HFF-Myc (cell line): Measurements from ENCODE around the gene UBE3B.

ENCODE experiments used
- DNase-seq: peaks from one replicate; pipeline ENCODE4 v3.0.0-alpha.2; 2011; ENCODE audit warnings: low read depth; ENCODE audit errors: extremely low read depth
- H3K4me3 ChIP-seq: replicated peaks from 2 replicates; pipeline ENCODE4 v1.5.1; 2011; ENCODE audit warnings: low read depth, mild to moderate bottlenecking, control low read depth, low read length
- TF ChIP-seq, protein P1 (sequence below): IDR thresholded peaks from 2 replicates; pipeline ENCODE4 v1.5.1; 2012; ENCODE audit warnings: mild to moderate bottlenecking, low read depth, low read length, control low read depth; ENCODE audit errors: missing control alignments

The UBE3B gene

DNA sequence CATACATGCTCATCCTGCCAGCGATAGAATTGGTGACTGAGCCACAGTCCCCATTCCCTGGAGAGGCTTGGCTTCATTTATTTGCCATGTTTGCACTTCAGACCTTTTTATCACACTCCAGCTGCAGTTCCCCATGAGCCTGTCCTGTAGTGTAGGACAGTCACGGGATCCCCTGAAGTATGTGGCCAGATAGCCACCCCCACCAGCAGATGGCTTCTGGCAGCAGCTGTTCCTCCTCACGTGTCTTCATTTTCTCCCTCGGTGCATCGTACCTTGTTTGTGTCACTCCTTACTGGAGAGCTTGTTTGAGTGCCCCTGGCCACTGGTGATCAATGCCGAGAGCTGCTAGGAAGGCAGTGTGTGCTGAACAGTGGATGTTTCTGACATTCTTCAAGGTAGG lies 40.2 kb downstream of the UBE3B start:
- H3K4me3 ChIP-seq, result no peak overlapping the region
- TF ChIP-seq, protein P1, sequence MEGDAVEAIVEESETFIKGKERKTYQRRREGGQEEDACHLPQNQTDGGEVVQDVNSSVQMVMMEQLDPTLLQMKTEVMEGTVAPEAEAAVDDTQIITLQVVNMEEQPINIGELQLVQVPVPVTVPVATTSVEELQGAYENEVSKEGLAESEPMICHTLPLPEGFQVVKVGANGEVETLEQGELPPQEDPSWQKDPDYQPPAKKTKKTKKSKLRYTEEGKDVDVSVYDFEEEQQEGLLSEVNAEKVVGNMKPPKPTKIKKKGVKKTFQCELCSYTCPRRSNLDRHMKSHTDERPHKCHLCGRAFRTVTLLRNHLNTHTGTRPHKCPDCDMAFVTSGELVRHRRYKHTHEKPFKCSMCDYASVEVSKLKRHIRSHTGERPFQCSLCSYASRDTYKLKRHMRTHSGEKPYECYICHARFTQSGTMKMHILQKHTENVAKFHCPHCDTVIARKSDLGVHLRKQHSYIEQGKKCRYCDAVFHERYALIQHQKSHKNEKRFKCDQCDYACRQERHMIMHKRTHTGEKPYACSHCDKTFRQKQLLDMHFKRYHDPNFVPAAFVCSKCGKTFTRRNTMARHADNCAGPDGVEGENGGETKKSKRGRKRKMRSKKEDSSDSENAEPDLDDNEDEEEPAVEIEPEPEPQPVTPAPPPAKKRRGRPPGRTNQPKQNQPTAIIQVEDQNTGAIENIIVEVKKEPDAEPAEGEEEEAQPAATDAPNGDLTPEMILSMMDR, result no peak
- no peak for DNase-seq

DNA sequence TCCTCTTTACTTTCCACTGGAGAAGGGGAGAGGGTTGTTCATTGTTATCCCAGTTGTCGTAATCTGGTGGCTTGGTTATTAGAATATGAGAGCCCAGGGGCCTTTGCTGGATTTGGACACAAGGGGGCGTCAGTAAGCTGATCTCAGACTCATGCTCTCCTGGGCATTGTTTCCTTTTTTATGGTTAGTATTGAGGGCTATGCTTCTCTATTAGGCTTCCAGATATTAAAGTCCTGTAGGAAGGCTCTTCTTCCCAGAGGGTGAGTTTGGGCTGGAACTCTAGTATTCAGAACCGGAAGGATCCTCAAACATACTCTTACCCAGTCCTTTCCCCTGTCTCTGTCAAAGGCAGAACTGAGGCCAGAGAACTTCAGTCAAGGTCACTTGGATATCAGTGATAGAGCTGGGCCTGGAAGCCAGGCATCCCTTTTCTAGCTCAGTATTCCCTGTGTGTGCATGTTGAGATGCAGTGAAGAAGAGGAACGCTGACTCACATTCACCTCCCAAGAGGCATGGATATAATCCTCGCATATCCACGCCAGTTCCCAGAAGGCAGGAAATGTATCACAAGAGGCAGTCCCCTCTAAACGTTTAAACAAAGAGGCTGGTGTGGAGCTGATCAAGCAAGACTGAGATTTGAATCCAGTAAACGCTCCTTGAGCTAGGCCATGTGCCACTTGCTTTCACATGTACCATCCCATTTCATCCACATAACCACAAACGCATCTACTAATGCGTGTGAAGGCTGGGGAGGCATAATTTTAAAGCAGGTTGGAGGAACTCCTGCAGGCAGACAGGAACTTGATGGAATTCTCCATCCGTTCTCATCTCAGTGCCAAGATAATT lies 41.6 kb downstream of the UBE3B start:
- TF ChIP-seq, protein P1, result peak; percentile 98
- peak; percentile 36 for DNase-seq
- H3K4me3 ChIP-seq, result no peak overlapping the region

DNA sequence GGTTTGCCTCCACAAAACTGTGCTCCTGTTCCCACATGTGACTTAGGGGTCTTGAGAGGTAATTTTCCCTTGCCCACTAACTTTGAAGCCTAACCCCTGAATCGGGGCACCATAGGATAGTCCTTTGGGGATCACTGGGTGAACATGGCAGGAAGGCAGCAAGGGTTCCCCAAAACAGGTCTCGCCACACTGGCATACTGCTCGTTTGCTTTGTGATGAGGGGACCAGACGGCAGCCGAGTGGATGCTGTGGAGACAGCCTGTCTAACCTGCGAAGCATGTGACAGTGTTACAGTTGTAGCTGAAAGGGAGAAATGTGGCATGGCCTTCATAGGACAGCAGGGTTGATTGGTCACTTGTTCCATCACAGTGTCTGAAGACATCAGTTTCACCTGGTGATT lies 42.4 kb downstream of the UBE3B start:
- TF ChIP-seq, protein P1, result no peak
- no peak overlapping the region for H3K4me3 ChIP-seq
- no peak for DNase-seq

DNA sequence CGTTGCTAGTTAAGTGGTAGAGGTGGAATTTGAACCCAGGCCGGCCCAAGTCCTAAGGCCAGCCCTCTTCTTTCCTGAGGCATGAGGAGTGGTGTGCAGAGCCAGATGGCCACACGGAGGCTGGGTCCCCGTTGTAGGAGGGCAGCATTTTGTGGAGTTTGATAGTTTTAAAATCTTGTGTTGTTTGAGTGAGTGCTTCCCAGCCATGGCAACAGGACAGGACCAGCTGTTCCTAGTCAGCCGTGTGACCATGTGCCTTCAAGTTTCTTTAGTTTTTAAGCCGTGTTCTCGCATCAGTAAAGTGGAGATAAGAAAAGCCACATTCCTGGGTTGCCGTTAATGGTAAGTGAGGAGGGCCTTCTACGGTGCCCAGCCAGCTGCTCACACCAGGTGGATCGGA lies 44.4 kb downstream of the UBE3B start:
- no peak for DNase-seq
- TF ChIP-seq, protein P1, result no peak

DNA sequence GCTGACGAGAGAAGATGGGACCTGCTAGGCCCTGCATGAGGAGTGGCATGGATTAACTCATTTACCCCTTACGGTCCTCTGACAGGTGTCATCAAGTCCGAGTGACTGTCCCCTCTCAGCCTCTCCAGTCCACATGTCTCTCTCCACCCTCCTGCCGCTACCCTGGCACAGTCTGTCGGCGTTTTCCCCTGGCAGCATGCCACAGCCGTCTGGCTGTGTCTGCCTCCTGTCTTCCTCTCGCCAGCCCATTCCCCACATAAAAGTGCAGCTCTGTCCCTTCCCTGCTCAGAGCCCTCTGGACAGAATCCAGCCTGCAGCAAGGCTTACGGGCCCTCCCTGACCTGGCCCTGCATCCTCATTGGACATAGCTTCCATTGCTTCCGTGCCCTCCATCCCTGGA lies 45.6 kb downstream of the UBE3B start:
- TF ChIP-seq, protein P1, result no peak
- no peak for DNase-seq
- H3K4me3 ChIP-seq, result no peak overlapping the region

More for the DNA sequence above, 44.4 kb downstream of the UBE3B start:
- no peak overlapping the region for H3K4me3 ChIP-seq

DNA sequence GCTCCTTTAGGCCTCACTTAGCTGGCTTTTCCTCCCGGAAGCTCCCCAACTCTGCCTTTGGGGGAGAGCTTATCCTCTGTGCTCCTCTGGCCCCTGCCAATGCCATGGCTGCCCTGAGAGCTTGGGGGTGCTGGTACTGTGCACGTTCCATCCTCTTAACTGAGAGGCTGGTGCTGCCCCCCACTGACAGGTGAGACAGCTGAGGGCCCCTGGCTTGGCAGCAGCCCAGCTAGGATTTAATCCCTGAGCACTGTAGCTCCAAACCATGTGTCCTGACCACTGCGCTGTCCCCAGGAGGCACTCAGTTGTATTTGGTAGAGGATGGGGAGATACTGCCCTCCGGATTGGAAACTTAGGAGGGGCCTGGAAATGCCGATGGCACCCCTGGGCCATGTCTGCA lies 46.1 kb downstream of the UBE3B start:
- TF ChIP-seq, protein P1, result no peak
- no peak overlapping the region for H3K4me3 ChIP-seq
- DNase-seq, result no peak
